Adipocyte (in vitro differentiated cells): ENCODE data around the gene RALB.
A peak's percentile ranks its signal among the peaks of the same experiment; 100 is the strongest.

Experiments used
- DNase-seq: peaks from one replicate; pipeline ENCODE4 v3.0.0-alpha.2; 2015; ENCODE audit warnings: low read depth
- H3K27me3 ChIP-seq: replicated peaks from 2 replicates; pipeline ENCODE4 v1.7.0; 2013; ENCODE audit warnings: mild to moderate bottlenecking, low read length, moderate library complexity; ENCODE audit not compliant: control insufficient read depth, insufficient read depth
- H3K36me3 ChIP-seq: 2 replicates; pipeline ENCODE4 v1.7.0; 2013; ENCODE audit warnings: low read length, mild to moderate bottlenecking, moderate library complexity; ENCODE audit not compliant: control insufficient read depth, insufficient read depth, severe bottlenecking
- H3K4me1 ChIP-seq: 2 replicates; pipeline ENCODE4 v1.7.0; 2013; ENCODE audit warnings: mild to moderate bottlenecking, low read length, moderate library complexity; ENCODE audit not compliant: control insufficient read depth, insufficient read depth
- H3K4me3 ChIP-seq: 2 replicates; pipeline ENCODE4 v1.7.0; 2013; ENCODE audit warnings: mild to moderate bottlenecking, low read length, moderate library complexity
- H3K9ac ChIP-seq: 2 replicates; pipeline ENCODE4 v1.7.0; 2013; ENCODE audit warnings: mild to moderate bottlenecking, low read length, moderate library complexity
- H3K9me3 ChIP-seq: 2 replicates; pipeline ENCODE4 v1.7.0; 2013; ENCODE audit warnings: mild to moderate bottlenecking, low read length, moderate library complexity; ENCODE audit not compliant: control insufficient read depth

The RALB gene

GRCh38 chr2:120322329-120322728 lies 69.7 kb downstream of the RALB start:
- no peak overlapping the region for H3K9ac ChIP-seq
- no peak for DNase-seq
- H3K36me3 ChIP-seq, result no peaks in the 10 kb centered on the region
- H3K9me3 ChIP-seq, result no peaks in the 10 kb centered on the region
- no peak overlapping the region for H3K4me3 ChIP-seq
- peaks cover 17% of the 10 kb centered on the region for H3K4me1 ChIP-seq
- peaks cover 19% of the 10 kb centered on the region for H3K27me3 ChIP-seq

GRCh38 chr2:120323214-120323613 lies 70.6 kb downstream of the RALB start:
- Histone ChIP-seq H3K4me1 (peaks cover 17% of the 10 kb centered on the region), H3K9me3 (no peaks in the 10 kb centered on the region), H3K36me3 (no peaks in the 10 kb centered on the region), H3K27me3 (peaks cover 19% of the 10 kb centered on the region), H3K4me3 (peak overlapping the region; percentile 30), H3K9ac (no peak overlapping the region)
- DNase-seq, result peak; percentile 70

GRCh38 chr2:120323807-120324399 lies 71.3 kb downstream of the RALB start:
- Histone ChIP-seq H3K9ac (no peak overlapping the region), H3K36me3 (no peaks in the 10 kb centered on the region), H3K4me3 (no peak overlapping the region), H3K9me3 (no peaks in the 10 kb centered on the region), H3K4me1 (peaks cover 15% of the 10 kb centered on the region), H3K27me3 (peaks cover 24% of the 10 kb centered on the region)
- DNase-seq, result no peak

GRCh38 chr2:120324933-120325332 lies 72.3 kb downstream of the RALB start:
- no peaks in the 10 kb centered on the region for H3K9me3 ChIP-seq
- H3K4me3 ChIP-seq, result no peak overlapping the region
- no peak for DNase-seq
- H3K27me3 ChIP-seq, result peaks cover 25% of the 10 kb centered on the region
- H3K9ac ChIP-seq, result no peak overlapping the region
- H3K36me3 ChIP-seq, result no peaks in the 10 kb centered on the region
- H3K4me1 ChIP-seq, result peaks cover 12% of the 10 kb centered on the region

- Histone ChIP-seq H3K4me3 (no peak overlapping the region), H3K4me1 (peaks cover 12% of the 10 kb centered on the region), H3K9me3 (no peaks in the 10 kb centered on the region), H3K27me3 (peaks cover 30% of the 10 kb centered on the region), H3K36me3 (no peaks in the 10 kb centered on the region), H3K9ac (no peak overlapping the region)
- DNase-seq, result no peak
These were observed 73.4 kb downstream of the RALB start for GRCh38 chr2:120326066-120326465.

GRCh38 chr2:120330946-120331822 lies 78.5 kb downstream of the RALB start:
- no peak overlapping the region for H3K9ac ChIP-seq
- peaks cover 52% of the 10 kb centered on the region for H3K27me3 ChIP-seq
- H3K4me1 ChIP-seq, result no peaks in the 10 kb centered on the region
- H3K36me3 ChIP-seq, result no peaks in the 10 kb centered on the region
- peaks cover 7% of the 10 kb centered on the region for H3K9me3 ChIP-seq
- H3K4me3 ChIP-seq, result no peak overlapping the region
- no peak for DNase-seq

GRCh38 chr2:120331903-120332302 lies 79.3 kb downstream of the RALB start:
- peak; percentile 21 for DNase-seq
- Histone ChIP-seq H3K36me3 (no peaks in the 10 kb centered on the region), H3K9ac (no peak overlapping the region), H3K4me1 (no peaks in the 10 kb centered on the region), H3K9me3 (peaks cover 7% of the 10 kb centered on the region), H3K27me3 (peaks cover 59% of the 10 kb centered on the region), H3K4me3 (no peak overlapping the region)

GRCh38 chr2:120332384-120332783 lies 79.7 kb downstream of the RALB start:
- Histone ChIP-seq H3K4me1 (no peaks in the 10 kb centered on the region), H3K9ac (no peak overlapping the region), H3K4me3 (no peak overlapping the region), H3K27me3 (peaks cover 62% of the 10 kb centered on the region), H3K36me3 (no peaks in the 10 kb centered on the region), H3K9me3 (peaks cover 7% of the 10 kb centered on the region)
- DNase-seq, result no peak

- Histone ChIP-seq H3K9ac (no peak overlapping the region), H3K4me3 (no peak overlapping the region), H3K36me3 (no peaks in the 10 kb centered on the region), H3K27me3 (peaks cover 57% of the 10 kb centered on the region), H3K4me1 (peaks cover 4% of the 10 kb centered on the region), H3K9me3 (peaks cover 7% of the 10 kb centered on the region)
- no peak for DNase-seq
These were observed 81.4 kb downstream of the RALB start for GRCh38 chr2:120334068-120334467.

- H3K4me1 ChIP-seq, result peaks cover 4% of the 10 kb centered on the region
- H3K9ac ChIP-seq, result no peak overlapping the region
- peaks cover 7% of the 10 kb centered on the region for H3K9me3 ChIP-seq
- no peak for DNase-seq
- no peak overlapping the region for H3K4me3 ChIP-seq
- peaks cover 51% of the 10 kb centered on the region for H3K27me3 ChIP-seq
- H3K36me3 ChIP-seq, result no peaks in the 10 kb centered on the region
These were observed 84.1 kb downstream of the RALB start for GRCh38 chr2:120336749-120337148.

GRCh38 chr2:120338015-120338414 lies 85.4 kb downstream of the RALB start:
- Histone ChIP-seq H3K9me3 (peaks cover 7% of the 10 kb centered on the region), H3K36me3 (no peaks in the 10 kb centered on the region), H3K4me3 (no peak overlapping the region), H3K9ac (no peak overlapping the region), H3K4me1 (peaks cover 4% of the 10 kb centered on the region), H3K27me3 (peaks cover 52% of the 10 kb centered on the region)
- no peak for DNase-seq
